Keratinocyte (primary cell): ENCODE measurements around the gene PAQR5. TPM values are rescaled to one million over a fixed set of nuclear protein-coding genes. Genes with fewer than 3 reads are reported as not detected.
A peak's percentile ranks its signal among the peaks of the same experiment; 100 is the strongest.

Source experiments
- DNase-seq: peaks from one replicate; pipeline ENCODE4 v3.0.0-alpha.2; 2011; ENCODE audit warnings: low read depth, missing footprints, low spot score
- FAIRE-seq: peaks from 2 replicates; lab custom pipeline; 2011; peaks lifted over from hg19 to GRCh38; lab: Jason Lieb, UNC
- H2AFZ ChIP-seq: 2 replicates; pipeline ENCODE4 v1.6.0; 2012; ENCODE audit warnings: low read length, control low read depth, inconsistent platforms; ENCODE audit not compliant: control insufficient read depth
- H3K27ac ChIP-seq: 2 replicates; pipeline ENCODE4 v1.5.1; 2011; ENCODE audit warnings: low read length; ENCODE audit not compliant: control insufficient read depth, insufficient read depth
- H3K27me3 ChIP-seq: 3 replicates; pipeline ENCODE4 v1.6.0; 2011; ENCODE audit warnings: low read length; ENCODE audit not compliant: control insufficient read depth, insufficient read depth; ENCODE audit errors: extremely low read depth
- H3K36me3 ChIP-seq, 2 experiments: 2 replicates in 1 of 2; 3 replicates in 1 of 2; pipeline ENCODE4 v1.5.1; 2011; ENCODE audit warnings: low read length in 2 of 2, mild to moderate bottlenecking in 1 of 2; ENCODE audit not compliant: control insufficient read depth in 2 of 2, insufficient read depth in 2 of 2; ENCODE audit errors: extremely low read depth in 1 of 2
- H3K4me1 ChIP-seq: 3 replicates; pipeline ENCODE4 v1.5.1; 2011; ENCODE audit warnings: low read length; ENCODE audit not compliant: control insufficient read depth, insufficient read depth; ENCODE audit errors: extremely low read depth
- H3K4me2 ChIP-seq: 3 replicates; pipeline ENCODE4 v1.6.0; 2011; ENCODE audit warnings: low read depth, low read length; ENCODE audit not compliant: control insufficient read depth, insufficient read depth; ENCODE audit errors: extremely low read depth
- H3K4me3 ChIP-seq, 3 experiments: fragments of 200-600 bp in 1 of 3; sonication (generic) in 1 of 3; 2 replicates in 2 of 3; 3 replicates in 1 of 3; pipeline ENCODE4 v1.5.1; 2011 to 2016; ENCODE audit warnings: low read length in 3 of 3, mild to moderate bottlenecking in 3 of 3, control low read depth in 2 of 3, inconsistent platforms in 1 of 3, low read depth in 1 of 3, mixed read lengths in 1 of 3, mixed run types in 1 of 3, moderate library complexity in 1 of 3; ENCODE audit not compliant: control insufficient read depth in 2 of 3, insufficient read depth in 2 of 3; ENCODE audit errors: extremely low read depth in 1 of 3
- H3K79me2 ChIP-seq: 2 replicates; pipeline ENCODE4 v1.6.0; 2012; ENCODE audit warnings: low read length; ENCODE audit not compliant: control insufficient read depth, insufficient read depth
- H3K9ac ChIP-seq: 3 replicates; pipeline ENCODE4 v1.6.0; 2011; ENCODE audit warnings: low read length; ENCODE audit not compliant: control insufficient read depth, insufficient read depth; ENCODE audit errors: extremely low read depth
- H3K9me1 ChIP-seq: 3 replicates; pipeline ENCODE4 v1.6.0; 2011; ENCODE audit warnings: low read length; ENCODE audit not compliant: control insufficient read depth, insufficient read depth; ENCODE audit errors: extremely low read depth
- H3K9me3 ChIP-seq: 2 replicates; pipeline ENCODE4 v1.5.1; 2012; ENCODE audit warnings: low read depth, low read length; ENCODE audit not compliant: control insufficient read depth
- H4K20me1 ChIP-seq: 3 replicates; pipeline ENCODE4 v1.6.0; 2011; ENCODE audit warnings: low read length; ENCODE audit not compliant: control insufficient read depth, insufficient read depth; ENCODE audit errors: extremely low read depth
- EZH2 ChIP-seq: IDR thresholded peaks from one replicate; pipeline ENCODE4 v1.6.1; 2012; ENCODE audit warnings: inconsistent platforms, mild to moderate bottlenecking, low read length, moderate library complexity
- dilution Hi-C: fragments of 300-500 bp; cut with MboI; formaldehyde crosslinking; loops from one replicate; pipeline ENCODE4 v1.7.0; 2020; ENCODE audit warnings: low sequenced_read_pairs; ENCODE audit not compliant: extremely low pct_ligation_motif_present
- polyA plus RNA-seq, 5 experiments: library from polyadenylated mRNA; depleted of rRNA in 3 of 5; stranded (reverse) in 3 of 5; stranded (forward) in 1 of 5; unstranded in 1 of 5; fragments of >200 nt; gene quantifications; 1 replicate in 1 of 5; 2 replicates in 3 of 5; 3 replicates in 1 of 5; pipeline versions ENCODE4 v1.2.1 to v1.2.3, GENCODE V29; 2011 to 2012; ENCODE audit warnings: missing spikeins in 2 of 5, low read depth in 1 of 5, low replicate concordance in 1 of 5
- TF ChIP-seq, protein P1 (sequence below), 3 experiments: IDR thresholded peaks in 1 of 3; conservative IDR thresholded peaks in 1 of 3; optimal IDR thresholded peaks in 1 of 3; 2 replicates in 2 of 3; 3 replicates in 1 of 3; pipeline versions ENCODE3 to v1.5.1; 2011; ENCODE audit warnings: low read length in 3 of 3, mild to moderate bottlenecking in 3 of 3, moderate library complexity in 2 of 3, control low read depth in 1 of 3, inconsistent platforms in 1 of 3; ENCODE audit not compliant: insufficient read depth in 2 of 3; ENCODE audit errors: extremely low read depth in 1 of 3

Gene PAQR5
- polyA plus RNA-seq, 1 donor (not counting 4 experiments of a cell fraction or from before 2014, with no cell fraction given), result 0.30 TPM

DNA sequence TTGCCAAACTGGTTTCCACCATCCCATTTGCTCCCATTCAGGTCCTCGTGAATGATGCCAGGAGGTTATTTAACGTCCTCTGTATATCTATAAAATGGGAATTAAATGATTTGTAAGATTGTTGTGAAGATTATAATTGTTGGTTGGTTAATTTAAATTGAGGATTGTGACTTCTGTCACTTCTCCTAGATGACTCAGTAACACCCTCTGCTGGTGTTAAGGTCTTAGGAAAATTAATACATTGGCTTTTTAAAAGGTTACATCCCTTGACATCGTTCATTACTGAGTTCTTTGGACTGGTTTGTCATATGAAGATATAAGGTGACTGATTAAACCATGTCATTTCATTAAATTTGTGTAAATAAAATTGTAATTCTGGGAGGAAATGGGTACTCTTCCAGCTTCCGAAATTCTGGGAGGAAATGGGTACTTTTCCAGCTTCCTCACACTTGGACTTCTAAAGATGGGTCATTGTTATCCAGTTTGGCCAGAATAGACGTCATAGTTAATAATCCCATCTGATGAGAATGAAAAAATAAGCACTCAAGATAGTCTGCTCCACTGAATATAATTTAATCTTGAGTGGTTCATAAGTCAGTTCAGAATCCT is 33.3 kb upstream of the PAQR5 start:
- FAIRE-seq, result no peak
- Histone ChIP-seq H4K20me1 (no peaks in the 10 kb centered on the region), H3K9me3 (no peaks in the 10 kb centered on the region), H3K27me3 (no peaks in the 10 kb centered on the region), H3K4me2 (no peak overlapping the region), H3K36me3 (no peaks in the 10 kb centered on the region), H2AFZ (no peak overlapping the region), H3K4me1 (no peaks in the 10 kb centered on the region), H3K9me1 (no peaks in the 10 kb centered on the region), H3K79me2 (no peaks in the 10 kb centered on the region), H3K4me3 (no peak overlapping the region), H3K9ac (no peak overlapping the region), H3K27ac (no peak overlapping the region)
- dilution Hi-C loops, result no loop called here
- DNase-seq, result no peak
- TF ChIP-seq EZH2, result no peak
- TF ChIP-seq, protein P1, sequence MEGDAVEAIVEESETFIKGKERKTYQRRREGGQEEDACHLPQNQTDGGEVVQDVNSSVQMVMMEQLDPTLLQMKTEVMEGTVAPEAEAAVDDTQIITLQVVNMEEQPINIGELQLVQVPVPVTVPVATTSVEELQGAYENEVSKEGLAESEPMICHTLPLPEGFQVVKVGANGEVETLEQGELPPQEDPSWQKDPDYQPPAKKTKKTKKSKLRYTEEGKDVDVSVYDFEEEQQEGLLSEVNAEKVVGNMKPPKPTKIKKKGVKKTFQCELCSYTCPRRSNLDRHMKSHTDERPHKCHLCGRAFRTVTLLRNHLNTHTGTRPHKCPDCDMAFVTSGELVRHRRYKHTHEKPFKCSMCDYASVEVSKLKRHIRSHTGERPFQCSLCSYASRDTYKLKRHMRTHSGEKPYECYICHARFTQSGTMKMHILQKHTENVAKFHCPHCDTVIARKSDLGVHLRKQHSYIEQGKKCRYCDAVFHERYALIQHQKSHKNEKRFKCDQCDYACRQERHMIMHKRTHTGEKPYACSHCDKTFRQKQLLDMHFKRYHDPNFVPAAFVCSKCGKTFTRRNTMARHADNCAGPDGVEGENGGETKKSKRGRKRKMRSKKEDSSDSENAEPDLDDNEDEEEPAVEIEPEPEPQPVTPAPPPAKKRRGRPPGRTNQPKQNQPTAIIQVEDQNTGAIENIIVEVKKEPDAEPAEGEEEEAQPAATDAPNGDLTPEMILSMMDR (optimal IDR thresholded peaks at IDR 0.05 in 1 of 3, IDR thresholded peaks at IDR 0.05 in 1 of 3, conservative IDR thresholded peaks at IDR 0.05 in 1 of 3; ENCODE audit: extremely low read depth in 1 of 3, insufficient read depth in 2 of 3, low read length in 3 of 3), result peak in 1 of 3 experiments; percentile 47

- H3K79me2 ChIP-seq, result no peaks in the 10 kb centered on the region
- H3K9ac ChIP-seq, result no peak overlapping the region
- DNase-seq (no peak), FAIRE-seq (no peak)
- no peaks in the 10 kb centered on the region for H3K9me1 ChIP-seq
- no peaks in the 10 kb centered on the region for H3K4me1 ChIP-seq
- TF ChIP-seq EZH2, result no peak
- TF ChIP-seq, protein P1 (optimal IDR thresholded peaks at IDR 0.05 in 1 of 3, IDR thresholded peaks at IDR 0.05 in 1 of 3, conservative IDR thresholded peaks at IDR 0.05 in 1 of 3; ENCODE audit: extremely low read depth in 1 of 3, insufficient read depth in 2 of 3, low read length in 3 of 3), result no peak
- H3K27ac ChIP-seq, result no peak overlapping the region
- no peaks in the 10 kb centered on the region for H3K27me3 ChIP-seq
- H3K36me3 ChIP-seq, result no peaks in the 10 kb centered on the region
- no peak overlapping the region for H3K4me3 ChIP-seq
- H3K9me3 ChIP-seq, result no peaks in the 10 kb centered on the region
- no peaks in the 10 kb centered on the region for H4K20me1 ChIP-seq
- dilution Hi-C loops, result no loop called here
- no peak overlapping the region for H3K4me2 ChIP-seq
- H2AFZ ChIP-seq, result no peak overlapping the region
Measured at GRCh38 chr15:69271217-69271616, 27.5 kb upstream of the PAQR5 start.
